Spleen (tissue), 11 donors: ENCODE measurements around the gene TCF12. TPM values are rescaled to one million over a fixed set of nuclear protein-coding genes. Genes with fewer than 3 reads are reported as not detected.

ENCODE experiments used
- DNase-seq: peaks from one replicate; pipeline ENCODE4 v3.0.0-alpha.2; 2020
- H3K27ac ChIP-seq, 8 donors: fragments of 200-600 bp; sonication (generic) in 7 of 8; 1 replicate in 4 of 8; 2 replicates in 4 of 8; pipeline versions ENCODE4 v1.5.0 to v1.8.0; 2016 to 2021; ENCODE audit warnings: inconsistent platforms in 4 of 8, mild to moderate bottlenecking in 4 of 8, moderate library complexity in 1 of 8
- H3K27me3 ChIP-seq, 7 donors: fragments of 200-600 bp; sonication (generic) in 6 of 7; replicated peaks in 1 of 7; 1 replicate in 4 of 7; 2 replicates in 3 of 7; pipeline versions ENCODE4 v1.5.0 to v1.8.0; 2016 to 2021; ENCODE audit warnings: inconsistent platforms in 3 of 7, mild to moderate bottlenecking in 1 of 7
- H3K36me3 ChIP-seq, 6 donors: fragments of 200-600 bp; sonication (generic) in 5 of 6; 1 replicate in 4 of 6; 2 replicates in 2 of 6; pipeline versions ENCODE4 v1.5.0 to v1.8.0; 2016 to 2021; ENCODE audit warnings: inconsistent platforms in 2 of 6
- H3K4me1 ChIP-seq, 6 donors: fragments of 200-600 bp; sonication (generic) in 5 of 6; 1 replicate in 3 of 6; 2 replicates in 3 of 6; pipeline versions ENCODE4 v1.5.0 to v1.8.0; 2016 to 2021; ENCODE audit warnings: inconsistent platforms in 3 of 6
- H3K4me3 ChIP-seq, 8 donors: fragments of 200-600 bp; sonication (generic) in 7 of 8; 1 replicate in 4 of 8; 2 replicates in 4 of 8; pipeline versions ENCODE4 v1.5.0 to v1.8.0; 2016 to 2021; ENCODE audit warnings: inconsistent platforms in 4 of 8, mild to moderate bottlenecking in 4 of 8, moderate library complexity in 2 of 8
- H3K9me3 ChIP-seq, 8 donors: fragments of 200-600 bp; sonication (generic) in 7 of 8; 1 replicate in 4 of 8; 2 replicates in 4 of 8; pipeline versions ENCODE4 v1.5.0 to v1.8.0; 2016 to 2021; ENCODE audit warnings: inconsistent platforms in 4 of 8
- CTCF ChIP-seq, 11 experiments: fragments of 200-600 bp in 7 of 11; fragments of 450-650 bp in 4 of 11; sonication (generic) in 4 of 11; IDR thresholded peaks in 8 of 11; conservative IDR thresholded peaks in 3 of 11; 1 replicate in 7 of 11; 2 replicates in 4 of 11; pipeline versions ENCODE4 v1.4.0 to v1.8.0; 2016 to 2021; ENCODE audit warnings: antibody characterized with exemption in 11 of 11, inconsistent platforms in 4 of 11, mild to moderate bottlenecking in 1 of 11
- POLR2A ChIP-seq, 3 donors: fragments of 450-650 bp; IDR thresholded peaks; one replicate each; pipeline ENCODE4 v1.5.1; 2017; ENCODE audit warnings: antibody characterized with exemption in 3 of 3, mild to moderate bottlenecking in 1 of 3
- POLR2AphosphoS5 ChIP-seq, 3 donors: sonication (generic); formaldehyde crosslinking; IDR thresholded peaks; one replicate each; pipeline ENCODE4 v1.5.1; 2017; ENCODE audit warnings: antibody characterized with exemption in 3 of 3
- WGBS, 5 donors: extraction: QIAGEN DNeasy Blood & Tissue Kit in 3 of 5; methylation state at CpG; one replicate each; pipeline versions ENCODE4 v1.1.5 to v1.1.7; 2013 to 2018; 5-methylcytosine and 5-hydroxymethylcytosine counted together
- intact Hi-C: fragments of 100-400 bp; cut with DNase I; formaldehyde crosslinking; loops from one replicate; pipeline ENCODE4 v1.15.0; 2023; ENCODE audit warnings: low total_unique reads
- polyA plus RNA-seq, 3 donors: library from polyadenylated mRNA; stranded (reverse); fragments of 200-250 nt; gene quantifications; one replicate each; pipeline ENCODE4 v1.2.1, GENCODE V29; 2013
- total RNA-seq, 7 donors: library from RNA; depleted of rRNA in 3 of 7; stranded (reverse); fragments of >200 nt in 3 of 7; fragmentation: NEBNext Ultra II Directional in 4 of 7; extraction: Animal tissue kit (Norgen Biotek cat#: 25700) in 4 of 7; gene quantifications; one replicate each; pipeline versions ENCODE4 v1.1.0 to v1.2.1, GENCODE V29; 2016 to 2021
- donor health status: healthy with polysubstance abuse.
- donor health status: DM: no; HTN: no; CAD: no; lungs with moderate emphysema.
- donor health status: DM: no; HTN: no; CAD: no.
- donor health status: Bipolar disorder and iron deficiency.
- donor health status: healthy.
- donor health status: DM: no; HTN: no; CAD: no.
- donor health status: DM: yes; HTN: yes; CAD: no.

Gene TCF12
- total and polyA plus RNA-seq, 10 donors = 8.3 to 139 (median 111) TPM

DNA sequence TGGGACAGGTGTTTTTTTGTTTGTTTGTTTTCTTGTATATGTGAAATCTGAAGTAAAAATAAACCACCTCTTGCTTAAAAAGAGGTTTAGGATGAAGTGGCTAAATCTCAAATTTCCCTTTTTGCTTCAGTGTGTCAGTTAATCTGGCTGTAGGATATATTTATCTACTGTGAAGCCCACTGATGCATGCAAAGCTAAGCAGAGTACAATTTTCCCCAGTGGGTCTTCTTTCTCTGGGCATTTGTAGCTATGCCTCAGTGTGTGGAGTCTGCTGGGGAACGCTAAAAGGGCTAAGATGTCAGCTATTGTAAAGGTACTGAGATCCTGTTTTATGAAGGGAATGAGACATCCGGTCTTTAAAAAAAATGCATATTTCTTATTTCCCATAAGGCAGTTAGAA is 190.6 kb downstream of the TCF12 start:
- H3K4me1 ChIP-seq = peaks cover 0 to 31% (median 3%) of the 10 kb centered on the region in 6 donors
- intact Hi-C loops = no loop called here
- no peak for TF ChIP-seq POLR2A (IDR thresholded peaks at IDR 0.05)
- TF ChIP-seq POLR2AphosphoS5 (IDR thresholded peaks at IDR 0.05) = no peak
- TF ChIP-seq CTCF (IDR thresholded peaks at IDR 0.05 in 8 of 11, conservative IDR thresholded peaks at IDR 0.05 in 3 of 11) = no peak
- H3K27ac ChIP-seq = no peak overlapping the region
- no peak overlapping the region for H3K4me3 ChIP-seq
- DNase-seq = no peak
- H3K36me3 ChIP-seq = peaks cover 0 to 7% (median 0%) of the 10 kb centered on the region in 6 donors
- H3K27me3 ChIP-seq = no peaks in the 10 kb centered on the region
- no peaks in the 10 kb centered on the region for H3K9me3 ChIP-seq
- WGBS, 5 donors = 69 to 94% (median 83%) methylated on average over 2 of the region's 2 CpGs

DNA sequence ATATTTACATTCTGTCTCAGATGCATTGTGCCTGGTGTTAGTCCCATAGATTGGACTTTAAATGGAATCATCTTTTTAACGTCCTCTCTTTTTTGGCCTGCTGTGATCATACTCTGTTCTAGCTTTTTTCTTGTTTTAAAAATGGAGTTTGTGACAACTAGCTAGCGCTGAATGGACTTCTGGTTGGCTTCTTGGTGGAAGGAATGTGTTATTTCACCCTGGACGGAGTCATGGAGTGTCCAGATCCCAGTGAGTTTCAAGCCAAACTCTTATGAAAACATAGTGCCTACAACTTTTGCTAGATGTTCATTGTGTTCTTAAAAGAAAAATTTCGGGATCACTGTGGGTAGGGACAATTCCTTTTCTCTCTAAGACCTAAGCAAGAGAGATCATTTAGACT is 192.6 kb downstream of the TCF12 start:
- Histone ChIP-seq H3K4me3 (no peak overlapping the region), H3K4me1 (peaks cover 0 to 44% (median 5%) of the 10 kb centered on the region in 6 donors), H3K27me3 (no peaks in the 10 kb centered on the region), H3K9me3 (no peaks in the 10 kb centered on the region), H3K36me3 (peaks cover 0 to 7% (median 0%) of the 10 kb centered on the region in 6 donors), H3K27ac (no peak overlapping the region)
- intact Hi-C loops = no loop called here
- no peak for TF ChIP-seq CTCF (IDR thresholded peaks at IDR 0.05 in 8 of 11, conservative IDR thresholded peaks at IDR 0.05 in 3 of 11)
- TF ChIP-seq POLR2AphosphoS5 (IDR thresholded peaks at IDR 0.05) = no peak
- TF ChIP-seq POLR2A (IDR thresholded peaks at IDR 0.05) = no peak
- no peak for DNase-seq
- WGBS, 5 donors = 90 to 98% (median 94%) methylated on average over 4 of the region's 4 CpGs

DNA sequence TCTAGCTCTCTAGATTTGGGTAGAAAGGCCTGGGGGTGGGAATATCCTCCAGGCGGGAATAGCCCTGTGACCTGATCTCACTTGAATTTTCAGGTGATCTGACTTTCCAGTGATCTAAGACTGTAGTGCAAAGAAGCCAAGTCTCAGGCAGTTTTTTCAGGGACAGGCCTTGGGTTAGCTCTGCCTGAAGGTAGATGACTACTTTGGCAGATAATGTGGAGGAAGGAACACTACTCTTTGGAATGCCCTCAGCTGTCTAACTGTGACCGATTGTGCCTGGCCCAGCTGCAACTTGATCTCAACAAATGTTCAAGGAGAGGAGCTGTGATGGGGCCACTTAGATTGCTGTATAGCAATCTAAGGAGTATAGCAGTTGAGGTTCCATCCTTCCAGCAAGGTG is 193.7 kb downstream of the TCF12 start:
- DNase-seq = no peak
- no peak overlapping the region for H3K4me3 ChIP-seq
- peaks cover 0 to under 1% (median 0%) of the 10 kb centered on the region in 6 donors for H3K36me3 ChIP-seq
- intact Hi-C loops = no loop called here
- no peak overlapping the region for H3K27ac ChIP-seq
- peaks cover 0 to 44% (median 5%) of the 10 kb centered on the region in 6 donors for H3K4me1 ChIP-seq
- H3K27me3 ChIP-seq = no peaks in the 10 kb centered on the region
- TF ChIP-seq CTCF (IDR thresholded peaks at IDR 0.05 in 8 of 11, conservative IDR thresholded peaks at IDR 0.05 in 3 of 11) (no peak), POLR2AphosphoS5 (IDR thresholded peaks at IDR 0.05) (no peak), POLR2A (IDR thresholded peaks at IDR 0.05) (no peak)
- H3K9me3 ChIP-seq = no peaks in the 10 kb centered on the region
- WGBS, 5 donors = 70 to 94% (median 83%) methylated on average over 2 of the region's 2 CpGs

DNA sequence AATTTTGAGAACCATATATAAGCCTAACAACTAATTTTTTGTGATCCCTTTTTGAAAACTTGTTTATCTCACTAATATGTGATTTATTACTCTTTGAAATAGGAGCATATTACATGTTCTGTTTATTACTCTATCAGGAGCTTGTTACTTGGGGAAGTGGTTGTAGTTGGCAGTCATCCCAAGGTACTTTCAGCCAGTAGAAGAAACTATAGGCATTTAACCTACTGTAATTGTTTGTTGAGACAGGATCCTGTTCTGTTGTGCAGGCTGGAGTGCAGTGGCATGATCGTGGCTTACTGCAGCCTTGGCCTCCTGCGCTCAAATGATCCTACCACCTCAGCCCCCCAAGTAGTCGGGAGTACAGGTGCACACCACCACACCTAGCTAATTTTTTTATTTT is 195.6 kb downstream of the TCF12 start:
- no peak for DNase-seq
- 26 to 56% (median 36%) methylated on average over 3 of the region's 3 CpGs for WGBS, 5 donors
- Histone ChIP-seq H3K9me3 (no peaks in the 10 kb centered on the region), H3K27me3 (no peaks in the 10 kb centered on the region), H3K4me1 (peaks cover 0 to 40% (median 3%) of the 10 kb centered on the region in 6 donors), H3K27ac (no peak overlapping the region), H3K4me3 (no peak overlapping the region), H3K36me3 (no peaks in the 10 kb centered on the region)
- TF ChIP-seq POLR2AphosphoS5 (IDR thresholded peaks at IDR 0.05) (no peak), POLR2A (IDR thresholded peaks at IDR 0.05) (no peak), CTCF (IDR thresholded peaks at IDR 0.05 in 8 of 11, conservative IDR thresholded peaks at IDR 0.05 in 3 of 11) (no peak)
- intact Hi-C loops = no loop called here
